GM12878 (cell line): ENCODE measurements around the gene PDE11A. TPM values are rescaled to one million over a fixed set of nuclear protein-coding genes. Genes with fewer than 3 reads are reported as not detected.

ENCODE experiments used
- ATAC-seq: fragments of 200-7000 bp; cut with Tn5 transposase; 3 replicates; pipeline ENCODE4 v1.9.1; 2020; ENCODE audit warnings: mild to moderate bottlenecking, moderate library complexity
- BruUV-seq: library from RNA; stranded (reverse); fragments of 400-500 nt; replicated peaks from 2 replicates; lab custom pipeline; 2021; lab: Mats Ljungman, UMichigan
- CTCF ChIA-PET: fragments of 300-600 bp; sonication (Branson Sonifier 250); formaldehyde crosslinking; extraction: SDS; loops from one replicate; lab custom pipeline; 2021; ENCODE audit warnings: inconsistent platforms; lab: Yijun Ruan, JAX
- POLR2A ChIA-PET: fragments of 350-600 bp; formaldehyde crosslinking; extraction: SDS; loops from one replicate; lab custom pipeline; 2021; ENCODE audit warnings: inconsistent platforms; lab: Charles Lee
- RAD21 ChIA-PET: fragments of 300-600 bp; sonication (Branson Sonifier 250); formaldehyde crosslinking; loops from one replicate; lab custom pipeline; 2023; ENCODE audit warnings: antibody characterized with exemption; ENCODE audit not compliant: unreplicated experiment; lab: Charles Lee
- SMC1A ChIA-PET: fragments of 300-600 bp; sonication (Branson Sonifier 250); formaldehyde crosslinking; loops from one replicate; lab custom pipeline; 2023; ENCODE audit not compliant: unreplicated experiment, uncharacterized antibody; lab: Charles Lee
- DNase-seq: peaks from one replicate; pipeline ENCODE4 v3.0.0-alpha.2; 2011; ENCODE audit warnings: low read depth, low spot score
- FAIRE-seq: peaks from 3 replicates; lab custom pipeline; 2011; peaks lifted over from hg19 to GRCh38; lab: Jason Lieb, UNC
- H2AFZ ChIP-seq: 2 replicates; pipeline ENCODE4 v1.6.0; 2011; ENCODE audit warnings: low read depth, low read length, control low read depth; ENCODE audit not compliant: control insufficient read depth
- H3K27ac ChIP-seq: 2 replicates; pipeline ENCODE4 v1.5.1; 2011; ENCODE audit warnings: control low read depth; ENCODE audit not compliant: control insufficient read depth, insufficient read depth
- H3K27me3 ChIP-seq, 2 experiments: replicated peaks in 1 of 2; 2 replicates each; pipeline versions ENCODE4 v1.6.0 to v1.6.1; 2011; ENCODE audit warnings: low read length in 1 of 2; ENCODE audit not compliant: control insufficient read depth in 2 of 2, insufficient read depth in 2 of 2
- H3K36me3 ChIP-seq, 2 experiments: 2 replicates each; pipeline ENCODE4 v1.5.1; 2011; ENCODE audit warnings: low read length in 1 of 2; ENCODE audit not compliant: control insufficient read depth in 2 of 2, insufficient read depth in 2 of 2
- H3K4me1 ChIP-seq: 2 replicates; pipeline ENCODE4 v1.6.1; 2011; ENCODE audit warnings: mild to moderate bottlenecking, low read length, moderate library complexity, mixed read lengths; ENCODE audit not compliant: control insufficient read depth, insufficient read depth
- H3K4me2 ChIP-seq: 2 replicates; pipeline ENCODE4 v1.6.0; 2011; ENCODE audit warnings: control low read depth; ENCODE audit not compliant: control insufficient read depth, insufficient read depth
- H3K4me3 ChIP-seq: fragments of 200-600 bp; sonication (generic); 2 replicates; pipeline ENCODE4 v1.5.1; 2016
- H3K79me2 ChIP-seq: 2 replicates; pipeline ENCODE4 v1.6.0; 2011; ENCODE audit warnings: low read length; ENCODE audit not compliant: control insufficient read depth, insufficient read depth
- H3K9ac ChIP-seq: 2 replicates; pipeline ENCODE4 v1.8.0; 2011; ENCODE audit warnings: low read length, control low read depth, mixed read lengths; ENCODE audit not compliant: control insufficient read depth, insufficient read depth
- H3K9me3 ChIP-seq: replicated peaks from 3 replicates; pipeline ENCODE4 v1.5.1; 2011; ENCODE audit warnings: mild to moderate bottlenecking, low read length; ENCODE audit not compliant: control insufficient read depth, insufficient read depth
- H4K20me1 ChIP-seq: 2 replicates; pipeline ENCODE4 v1.6.0; 2011; ENCODE audit not compliant: control insufficient read depth, insufficient read depth
- CHD2 ChIP-seq: IDR thresholded peaks from 2 replicates; pipeline ENCODE4 v1.6.1; 2011; ENCODE audit warnings: low read depth, low read length, improper control_type of control experiment, borderline replicate concordance
- IRF5 ChIP-seq: fragments of 450-650 bp; IDR thresholded peaks from 2 replicates; pipeline ENCODE4 v1.6.1; 2017; ENCODE audit warnings: borderline replicate concordance
- NR2C1 ChIP-seq: fragments of 450-650 bp; IDR thresholded peaks from 2 replicates; pipeline ENCODE4 v1.6.1; 2017; ENCODE audit warnings: antibody characterized with exemption, mild to moderate bottlenecking, moderate library complexity
- ZBTB33 ChIP-seq: fragments of 450-650 bp; IDR thresholded peaks from 2 replicates; pipeline ENCODE4 v1.6.1; 2017; ENCODE audit warnings: mild to moderate bottlenecking
- WGBS: methylation state at CpG from one replicate; pipeline ENCODE4 v1.1.6; 2016; ENCODE audit warnings: low lambda C conversion rate; ENCODE audit not compliant: insufficient replicate concordance, insufficient coverage; ENCODE audit errors: missing lambda C conversion rate; 5-methylcytosine and 5-hydroxymethylcytosine counted together
- in situ Hi-C: fragments of 300-500 bp; cut with MboI; formaldehyde crosslinking; loops from 9 replicates; pipeline ENCODE4 v1.14.3; 2018; ENCODE audit warnings: mixed read lengths
- intact Hi-C: fragments of 100-400 bp; cut with micrococcal nuclease; formaldehyde crosslinking; loops from one replicate; pipeline ENCODE4 v1.14.2; 2022; ENCODE audit not compliant: unreplicated experiment
- polyA plus RNA-seq, 11 experiments: library from polyadenylated mRNA; depleted of rRNA in 4 of 11; unstranded in 6 of 11; stranded (reverse) in 5 of 11; fragments of >200 nt; fragmentation: Nextera tagmentation in 4 of 11; fragmentation: Illumina TruSeq in 1 of 11; extraction: Ambion mirVana in 4 of 11; extraction: Trizol in 1 of 11; gene quantifications; 1 replicate in 1 of 11; 2 replicates in 10 of 11; pipeline versions ENCODE4 v1.2.1 to v1.2.3, GENCODE V29; 2011 to 2016; ENCODE audit warnings: inconsistent platforms in 2 of 11, missing spikeins in 2 of 11, low read depth in 1 of 11
- total RNA-seq, 4 experiments: library from RNA; depleted of rRNA in 3 of 4; stranded (reverse); fragments of >200 nt in 3 of 4; fragmentation: Illumina TruSeq in 1 of 4; extraction: Trizol in 1 of 4; gene quantifications; 2 replicates each; pipeline versions ENCODE4 v1.2.1 to v1.2.3, GENCODE V29; 2013 to 2021

The PDE11A gene
- total and polyA plus RNA-seq, 10 of the 15 experiments (the other 5 are each of a cell fraction or from before 2014, with no cell fraction given), result 0.01 to 0.17 (median 0.06) TPM; not detected in 5

DNA sequence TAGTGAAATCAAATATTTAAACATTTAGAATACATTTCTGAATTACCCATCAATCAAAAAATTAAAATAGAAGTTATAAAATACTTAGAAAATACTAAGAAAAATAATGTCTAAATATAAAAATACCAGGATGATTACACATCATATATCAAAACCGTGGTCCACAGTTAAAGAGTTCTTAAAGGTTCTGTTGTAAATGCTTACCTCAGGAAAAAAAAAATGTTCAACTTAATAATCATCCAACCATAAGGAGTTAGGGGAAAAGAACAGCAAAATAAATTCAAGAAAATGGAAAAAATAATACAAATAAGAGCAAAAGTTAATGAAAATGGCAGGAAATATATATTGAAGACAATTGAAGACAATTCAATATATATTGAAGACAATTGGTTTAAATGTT lies 43.2 kb downstream of the PDE11A start:
- DNase-seq (no peak), ATAC-seq (no peak)
- no peaks in the 10 kb centered on the region for H3K79me2 ChIP-seq
- H3K36me3 ChIP-seq, result no peaks in the 10 kb centered on the region
- no peaks in the 10 kb centered on the region for H4K20me1 ChIP-seq
- no peak overlapping the region for H3K4me3 ChIP-seq
- no peaks in the 10 kb centered on the region for H3K27me3 ChIP-seq
- TF ChIP-seq NR2C1, result no peak
- TF ChIP-seq ZBTB33, result no peak
- TF ChIP-seq CHD2, result no peak
- TF ChIP-seq IRF5, result no peak
- TF ChIP-seq, all 136 proteins: peak for 0
- in situ Hi-C loops, result no loop called here
- intact Hi-C loops, result no loop called here
- Histone ChIP-seq H2AFZ (no peak overlapping the region), H3K4me1 (no peaks in the 10 kb centered on the region), H3K9me3 (no peaks in the 10 kb centered on the region), H3K9ac (no peak overlapping the region), H3K27ac (no peak overlapping the region), H3K4me2 (no peak overlapping the region)
- no peak for FAIRE-seq
- RAD21 ChIA-PET, result no interaction called here
- CTCF ChIA-PET, result interaction anchor here (0.6 kb wide), 1 partner anchor 9 kb away, joined by 3 read pairs; no protein-coding TSS in a partner anchor
- POLR2A ChIA-PET, result no interaction called here
- SMC1A ChIA-PET, result no interaction called here
- BruUV-seq, result no TSS peak
- 0% methylated on average over 1 of the region's 1 CpG for WGBS
